SK-N-SH (cell line): ENCODE measurements around the gene FMO3. TPM values are rescaled to one million over a fixed set of nuclear protein-coding genes. Genes with fewer than 3 reads are reported as not detected.

ENCODE experiments used
- CTCF ChIA-PET: fragments of 300-600, 350-600 bp; formaldehyde crosslinking; extraction: SDS; loops from one replicate; lab custom pipeline; 2021; lab: Yijun Ruan, JAX
- POLR2A ChIA-PET: fragments of 350-600 bp; sonication (Branson Sonifier 250); formaldehyde crosslinking; extraction: SDS; loops from one replicate; lab custom pipeline; 2020; ENCODE audit warnings: antibody characterized with exemption, inconsistent platforms; lab: Yijun Ruan, JAX
- DNase-seq: peaks from one replicate; pipeline ENCODE4 v3.0.0; 2012
- H2AFZ ChIP-seq: fragments of 200-600 bp; sonication (generic); 2 replicates; pipeline ENCODE4 v1.8.1; 2016; ENCODE audit warnings: antibody characterized with exemption, mild to moderate bottlenecking, low read depth
- H3F3A ChIP-seq: fragments of 200-600 bp; sonication (generic); replicated peaks from 2 replicates; pipeline ENCODE3; 2016; ENCODE audit warnings: antibody characterized with exemption, mild to moderate bottlenecking; ENCODE audit not compliant: insufficient read depth
- H3K27ac ChIP-seq, 2 experiments: fragments of 200-500 bp in 1 of 2; fragments of 200-600 bp in 1 of 2; sonication (Bioruptor generic) in 1 of 2; sonication (generic), shearing (Covaris generic) in 1 of 2; 2 replicates each; pipeline versions ENCODE4 v1.5.1 to v1.6.1; 2014 to 2016; ENCODE audit warnings: low read depth in 2 of 2, inconsistent platforms in 1 of 2, low read length in 1 of 2, mild to moderate bottlenecking in 1 of 2, mixed read lengths in 1 of 2
- H3K27me3 ChIP-seq: fragments of 200-600 bp; sonication (generic), shearing (Covaris generic); 2 replicates; pipeline ENCODE4 v1.6.1; 2016; ENCODE audit warnings: mixed run types; ENCODE audit not compliant: insufficient read depth
- H3K36me3 ChIP-seq, 2 experiments: fragments of 200-500 bp in 1 of 2; fragments of 200-600 bp in 1 of 2; sonication (Bioruptor generic) in 1 of 2; sonication (generic) in 1 of 2; replicated peaks in 1 of 2; 2 replicates each; pipeline versions ENCODE3 to v1.5.1; 2014 to 2016; ENCODE audit warnings: low read length in 1 of 2, mild to moderate bottlenecking in 1 of 2; ENCODE audit not compliant: insufficient read depth in 2 of 2, control insufficient read depth in 1 of 2
- H3K4me1 ChIP-seq, 2 experiments: fragments of 200-500 bp in 1 of 2; fragments of 200-600 bp in 1 of 2; sonication (Bioruptor generic) in 1 of 2; sonication (generic), shearing (Covaris generic) in 1 of 2; 2 replicates each; pipeline versions ENCODE4 v1.5.1 to v1.6.1; 2014 to 2016; ENCODE audit warnings: low read depth in 1 of 2, low read length in 1 of 2, mixed run types in 1 of 2; ENCODE audit not compliant: insufficient read depth in 2 of 2, control insufficient read depth in 1 of 2
- H3K4me2 ChIP-seq: fragments of 200-600 bp; sonication (generic), shearing (Covaris generic); 2 replicates; pipeline ENCODE4 v1.6.1; 2017; ENCODE audit warnings: mixed run types
- H3K4me3 ChIP-seq, 2 experiments: fragments of 200-500 bp in 1 of 2; fragments of 200-600 bp in 1 of 2; sonication (Bioruptor generic) in 1 of 2; sonication (generic), shearing (Covaris generic) in 1 of 2; 2 replicates each; pipeline versions ENCODE4 v1.5.1 to v1.8.1; 2014 to 2016; ENCODE audit warnings: low read depth in 2 of 2, inconsistent platforms in 1 of 2, low read length in 1 of 2, mild to moderate bottlenecking in 1 of 2, mixed read lengths in 1 of 2, moderate library complexity in 1 of 2
- H3K79me2 ChIP-seq: fragments of 200-600 bp; sonication (generic); 2 replicates; pipeline ENCODE4 v1.8.1; 2017; ENCODE audit warnings: mild to moderate bottlenecking; ENCODE audit not compliant: insufficient read depth
- H3K9ac ChIP-seq: fragments of 200-600 bp; sonication (generic); 2 replicates; pipeline ENCODE4 v1.6.1; 2017; ENCODE audit warnings: mixed run types
- H3K9me2 ChIP-seq: fragments of 200-600 bp; sonication (generic); 2 replicates; pipeline ENCODE4 v1.6.1; 2017; ENCODE audit warnings: mixed run types
- H3K9me3 ChIP-seq: fragments of 200-600 bp; sonication (generic); 2 replicates; pipeline ENCODE4 v1.6.1; 2017; ENCODE audit warnings: mixed run types, mild to moderate bottlenecking, moderate library complexity
- H4K20me1 ChIP-seq: fragments of 200-600 bp; sonication (generic); 2 replicates; pipeline ENCODE4 v1.6.1; 2017; ENCODE audit warnings: mild to moderate bottlenecking, mixed run types; ENCODE audit not compliant: insufficient read depth
- ELF1 ChIP-seq: IDR thresholded peaks from 2 replicates; pipeline ENCODE4 v1.4.0; 2012
- GABPA ChIP-seq: IDR thresholded peaks from 2 replicates; pipeline ENCODE4 v1.4.0; 2012; ENCODE audit warnings: low read depth, mild to moderate bottlenecking
- JUND ChIP-seq: IDR thresholded peaks from 2 replicates; pipeline ENCODE4 v1.4.0; 2012
- RCOR1 ChIP-seq: fragments of 150-350 bp; IDR thresholded peaks from 2 replicates; pipeline ENCODE4 v1.6.1; 2017; ENCODE audit warnings: antibody characterized with exemption, low read length
- REST ChIP-seq: IDR thresholded peaks from 2 replicates; pipeline ENCODE4 v1.6.1; 2012; ENCODE audit warnings: mild to moderate bottlenecking, low read depth, low read length, moderate library complexity
- SIN3A ChIP-seq: IDR thresholded peaks from 2 replicates; pipeline ENCODE4 v1.6.1; 2012; ENCODE audit warnings: low read depth, mild to moderate bottlenecking, low read length, moderate library complexity, borderline replicate concordance
- TAF1 ChIP-seq: IDR thresholded peaks from 2 replicates; pipeline ENCODE4 v1.6.1; 2012; ENCODE audit warnings: low read depth, mild to moderate bottlenecking, low read length, moderate library complexity, borderline replicate concordance
- TCF12 ChIP-seq: IDR thresholded peaks from 2 replicates; pipeline ENCODE4 v1.4.0; 2012
- TEAD4 ChIP-seq: IDR thresholded peaks from 2 replicates; pipeline ENCODE4 v1.4.0; 2012; ENCODE audit warnings: mild to moderate bottlenecking, borderline replicate concordance; ENCODE audit not compliant: insufficient read depth
- USF1 ChIP-seq: IDR thresholded peaks from 2 replicates; pipeline ENCODE4 v1.4.0; 2012; ENCODE audit warnings: low read depth, borderline replicate concordance
- USF2 ChIP-seq: fragments of 150-350 bp; IDR thresholded peaks from 2 replicates; pipeline ENCODE4 v1.6.1; 2017; ENCODE audit warnings: antibody characterized with exemption, low read length, low read depth, borderline replicate concordance
- YY1 ChIP-seq: IDR thresholded peaks from 2 replicates; pipeline ENCODE4 v1.4.0; 2012; ENCODE audit warnings: low read depth, mild to moderate bottlenecking
- WGBS: methylation state at CpG from one replicate; pipeline ENCODE4 v1.1.6; 2017; ENCODE audit warnings: low lambda C conversion rate; 5-methylcytosine and 5-hydroxymethylcytosine counted together
- polyA plus RNA-seq, 3 experiments: library from polyadenylated mRNA; depleted of rRNA; stranded (reverse); fragments of >200 nt; gene quantifications; 2 replicates each; pipeline ENCODE4 v1.2.3, GENCODE V29; 2012

The FMO3 gene
- polyA plus RNA-seq, 1 of the 3 experiments (the other 2 are of a cell fraction) = 0.85 TPM

- Histone ChIP-seq H2AFZ (no peak overlapping the region), H3K36me3 (no peaks in the 10 kb centered on the region), H3K4me1 (no peaks in the 10 kb centered on the region), H3K27ac (no peak overlapping the region), H3K9ac (no peak overlapping the region), H3K9me3 (peaks cover 4% of the 10 kb centered on the region; the same call in 1 of the 2 replicates), H3K9me2 (no peaks in the 10 kb centered on the region), H3F3A (no peaks in the 10 kb centered on the region), H3K79me2 (no peaks in the 10 kb centered on the region), H3K4me2 (no peak overlapping the region), H3K27me3 (0 out of 2 replicates have a peak, but pooled peaks cover 8% of the 10 kb centered on the region), H4K20me1 (no peaks in the 10 kb centered on the region), H3K4me3 (no peak overlapping the region)
- CTCF ChIA-PET = no interaction called here
- WGBS = 3% methylated on average over 1 of the region's 1 CpG
- POLR2A ChIA-PET = no interaction called here
- DNase-seq = no peak
- no peak for TF ChIP-seq ELF1
- no peak for TF ChIP-seq JUND
- no peak for TF ChIP-seq TAF1
- no peak for TF ChIP-seq TEAD4
Observed at GRCh38 chr1:171127099-171127498, 36.4 kb downstream of the FMO3 start.

- Histone ChIP-seq H3K9me2 (no peaks in the 10 kb centered on the region), H3K4me1 (no peaks in the 10 kb centered on the region), H3K27ac (no peak overlapping the region), H3K27me3 (0 out of 2 replicates have a peak, but pooled peaks cover 8% of the 10 kb centered on the region), H3F3A (no peaks in the 10 kb centered on the region), H3K9me3 (peaks cover 7% of the 10 kb centered on the region; the same call in 1 of the 2 replicates), H2AFZ (no peak overlapping the region)
- CTCF ChIA-PET = no interaction called here
- WGBS = 3% methylated on average over 2 of the region's 2 CpGs
- TF ChIP-seq TCF12 = no peak
- TF ChIP-seq YY1 = no peak
- TF ChIP-seq USF1 = no peak
- no peak for TF ChIP-seq SIN3A
- TF ChIP-seq REST = no peak
- no peak for TF ChIP-seq TEAD4
- no peak for TF ChIP-seq GABPA
- no peak for TF ChIP-seq USF2
- TF ChIP-seq RCOR1 = no peak
- TF ChIP-seq, all 33 proteins: peak for 0
- POLR2A ChIA-PET = no interaction called here
- Histone ChIP-seq H3K79me2 (no peaks in the 10 kb centered on the region), H3K4me3 (no peak overlapping the region), H3K4me2 (no peak overlapping the region), H3K36me3 (no peaks in the 10 kb centered on the region), H3K9ac (no peak overlapping the region), H4K20me1 (no peaks in the 10 kb centered on the region)
- DNase-seq = no peak
Observed at GRCh38 chr1:171127501-171127900, 36.8 kb downstream of the FMO3 start.
